Esophagus squamous epithelium (tissue), 5 donors: ENCODE results near the gene LLCFC1. TPM values are rescaled to one million over a fixed set of nuclear protein-coding genes. Genes with fewer than 3 reads are reported as not detected.
A peak's percentile ranks its signal among the peaks of the same experiment; 100 is the strongest.

ENCODE experiments used
- DNase-seq: peaks from one replicate; lab custom pipeline; 2025; lab: John Stamatoyannopoulos, UW
- H3K27ac ChIP-seq, 4 donors: fragments of 200-600 bp; sonication (generic); one replicate each; pipeline ENCODE4 v1.5.1; 2016 to 2019; ENCODE audit warnings: mild to moderate bottlenecking in 1 of 4
- H3K27me3 ChIP-seq, 4 donors: fragments of 200-600 bp; sonication (generic); 1 replicate in 3 of 4; 2 replicates in 1 of 4; pipeline versions ENCODE4 v1.5.1 to v1.6.0; 2017 to 2021; ENCODE audit warnings: antibody characterized with exemption in 1 of 4
- H3K36me3 ChIP-seq, 3 donors: fragments of 200-600 bp; sonication (generic); one replicate each; pipeline ENCODE4 v1.5.1; 2016 to 2019
- H3K4me1 ChIP-seq, 3 donors: fragments of 200-600 bp; sonication (generic); one replicate each; pipeline ENCODE4 v1.5.1; 2017 to 2019
- H3K4me3 ChIP-seq, 4 donors: fragments of 200-600 bp; sonication (generic); 1 replicate in 3 of 4; 2 replicates in 1 of 4; pipeline ENCODE4 v1.5.1; 2016 to 2019; ENCODE audit warnings: mild to moderate bottlenecking in 2 of 4, moderate library complexity in 1 of 4
- H3K9me3 ChIP-seq, 3 donors: fragments of 200-600 bp; sonication (generic); one replicate each; pipeline ENCODE4 v1.5.1; 2016 to 2019
- CTCF ChIP-seq, 6 experiments: fragments of 450-650 bp in 4 of 6; fragments of 200-600 bp in 2 of 6; sonication (generic) in 2 of 6; IDR thresholded peaks; one replicate each; pipeline ENCODE4 v1.5.1; 2016 to 2019; ENCODE audit warnings: antibody characterized with exemption in 6 of 6, mild to moderate bottlenecking in 4 of 6, moderate library complexity in 4 of 6
- POLR2A ChIP-seq, 4 donors: fragments of 450-650 bp; IDR thresholded peaks; one replicate each; pipeline ENCODE4 v1.6.1; 2017; ENCODE audit warnings: antibody characterized with exemption in 4 of 4, mild to moderate bottlenecking in 4 of 4, moderate library complexity in 3 of 4
- WGBS, 2 donors: methylation state at CpG; one replicate each; pipeline ENCODE4 v1.1.5; 2018; 5-methylcytosine and 5-hydroxymethylcytosine counted together
- intact Hi-C: fragments of 100-400 bp; cut with DNase I; formaldehyde crosslinking; loops from one replicate; pipeline ENCODE4 v1.15.0; 2022
- total RNA-seq, 4 donors: library from RNA; depleted of rRNA; stranded (reverse); fragments of >200 nt; gene quantifications; one replicate each; pipeline ENCODE4 v1.1.0, GENCODE V29; 2016
- donor health status: DM: yes; HTN: yes; CAD: no.

The LLCFC1 gene
- total RNA-seq, 4 donors from 2014 or later: not detected

GRCh38 chr7:142905759-142906158 lies 33.5 kb upstream of the LLCFC1 start:
- Histone ChIP-seq H3K27me3 (peaks cover 0 to 7% (median 0%) of the 10 kb centered on the region in 4 donors), H3K9me3 (no peaks in the 10 kb centered on the region), H3K36me3 (no peaks in the 10 kb centered on the region), H3K27ac (no peak overlapping the region), H3K4me1 (peaks cover 0 to 41% (median 0%) of the 10 kb centered on the region in 3 donors), H3K4me3 (no peak overlapping the region)
- intact Hi-C loops: no loop called here
- no peak for TF ChIP-seq CTCF (IDR thresholded peaks at IDR 0.05)
- no peak for TF ChIP-seq POLR2A (IDR thresholded peaks at IDR 0.05)
- no peak for DNase-seq
- WGBS, 2 donors: 78 to 83% methylated on average over 2 of the region's 2 CpGs

DNA sequence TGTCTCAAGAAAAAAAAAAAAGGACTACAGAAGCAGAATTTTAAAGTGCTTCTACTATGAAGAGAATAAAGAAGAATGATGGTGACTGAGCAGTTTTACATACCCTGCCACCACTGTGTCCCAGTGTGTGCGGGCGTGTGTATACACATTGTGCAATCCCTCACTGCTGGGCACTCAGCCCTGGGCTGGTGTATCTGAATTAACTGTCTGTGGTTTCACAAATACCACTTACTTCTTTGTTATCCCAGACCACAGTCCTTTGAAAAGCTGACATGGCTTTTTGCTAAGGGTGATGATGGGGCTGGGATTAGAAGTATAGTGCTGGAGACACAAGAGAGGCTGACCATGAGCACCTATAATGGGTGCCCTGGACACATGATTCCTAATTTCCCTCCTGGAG lies 32.6 kb upstream of the LLCFC1 start:
- DNase-seq: no peak
- intact Hi-C loops: no loop called here
- 65 to 85% methylated on average over 2 of the region's 2 CpGs for WGBS, 2 donors
- H3K4me3 ChIP-seq: no peak overlapping the region
- H3K9me3 ChIP-seq: no peaks in the 10 kb centered on the region
- H3K36me3 ChIP-seq: no peaks in the 10 kb centered on the region
- H3K4me1 ChIP-seq: peaks cover 0 to 32% (median 0%) of the 10 kb centered on the region in 3 donors
- H3K27me3 ChIP-seq: peaks cover 0 to 12% (median 0%) of the 10 kb centered on the region in 4 donors
- TF ChIP-seq CTCF (IDR thresholded peaks at IDR 0.05): no peak
- no peak for TF ChIP-seq POLR2A (IDR thresholded peaks at IDR 0.05)
- no peak overlapping the region for H3K27ac ChIP-seq

DNA sequence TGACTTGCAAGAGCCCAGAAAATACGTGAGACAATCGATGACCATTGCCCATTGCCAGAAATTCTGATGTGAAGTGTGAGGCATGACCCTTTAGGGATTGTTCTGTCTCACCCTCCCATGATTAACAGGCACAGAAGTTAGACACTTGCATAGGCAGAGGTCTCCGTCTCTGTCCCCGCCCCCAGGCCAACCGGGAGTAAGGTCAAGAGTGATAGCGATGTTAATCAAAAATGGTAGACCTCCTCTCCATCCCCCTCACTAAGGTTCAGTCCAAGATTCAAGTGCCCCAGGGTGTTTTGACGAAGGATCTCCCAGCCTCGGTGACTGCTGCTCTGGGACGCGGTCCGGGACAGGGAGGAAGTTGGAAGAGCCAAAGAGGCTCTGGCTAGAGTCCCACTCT lies 31.0 kb upstream of the LLCFC1 start:
- intact Hi-C loops: no loop called here
- DNase-seq: no peak
- WGBS, 2 donors: 58 to 71% methylated on average over 11 of the region's 11 CpGs

GRCh38 chr7:142908921-142909890 lies 30.1 kb upstream of the LLCFC1 start:
- WGBS, 2 donors: 65 to 70% methylated on average over 8 to 15 of the region's 21 CpGs
- intact Hi-C loops: no loop called here
- no peak for DNase-seq

More for the DNA sequence above, 31.0 kb upstream of the LLCFC1 start:
- no peak for TF ChIP-seq POLR2A (IDR thresholded peaks at IDR 0.05)
- TF ChIP-seq CTCF (IDR thresholded peaks at IDR 0.05): no peak
- Histone ChIP-seq H3K4me1 (peaks cover 0 to 29% (median 0%) of the 10 kb centered on the region in 3 donors), H3K27ac (no peak overlapping the region), H3K9me3 (no peaks in the 10 kb centered on the region), H3K4me3 (no peak overlapping the region), H3K27me3 (peaks cover 0 to 17% (median 0%) of the 10 kb centered on the region in 4 donors), H3K36me3 (no peaks in the 10 kb centered on the region)

More at GRCh38 chr7:142908921-142909890, 30.1 kb upstream of the LLCFC1 start:
- Histone ChIP-seq H3K4me3 (no peak overlapping the region), H3K9me3 (no peaks in the 10 kb centered on the region), H3K4me1 (peaks cover 0 to 38% (median 0%) of the 10 kb centered on the region in 3 donors), H3K27me3 (peaks cover 0 to 17% (median 0%) of the 10 kb centered on the region in 4 donors), H3K27ac (no peak overlapping the region), H3K36me3 (no peaks in the 10 kb centered on the region)
- TF ChIP-seq POLR2A (IDR thresholded peaks at IDR 0.05): no peak
- TF ChIP-seq CTCF (IDR thresholded peaks at IDR 0.05): peak in 2 of 6 experiments; percentile 7 to 37
